ENCODE data around the gene RPS14. TPM values are rescaled to one million over a fixed set of nuclear protein-coding genes. Genes with fewer than 3 reads are reported as not detected.
A peak's percentile ranks its signal among the peaks of the same experiment; 100 is the strongest.
"Not testable (repeated sequence)": the region's sequence is repeated elsewhere in the genome, so short reads cannot be mapped to it uniquely, and the experiment has no call there.

The RPS14 gene
- total RNA-seq, 1 experiment from 2014 or later, result 3,118 TPM

GRCh38 chr5:150487199-150488061 is 37.9 kb upstream of the RPS14 start:
- peak overlapping the region; percentile 82 for H3K27ac ChIP-seq
- peak in 1 of 2 experiments; percentile 45 for DNase-seq
- peak overlapping the region; percentile 99 for H3K4me3 ChIP-seq
- no peaks in the 10 kb centered on the region for H3K27me3 ChIP-seq
- no peaks in the 10 kb centered on the region for H3K9me3 ChIP-seq (replicated peaks)
- H3K4me1 ChIP-seq, result peaks cover 19% of the 10 kb centered on the region; the same call in 1 of the 2 replicates
- H3K36me3 ChIP-seq, result peaks cover 5% of the 10 kb centered on the region; the same call in 1 of the 2 replicates

GRCh38 chr5:150486402-150487198 is 37.1 kb upstream of the RPS14 start:
- H3K9me3 ChIP-seq (replicated peaks), result no peaks in the 10 kb centered on the region
- H3K36me3 ChIP-seq, result peaks cover 5% of the 10 kb centered on the region; the same call in 1 of the 2 replicates
- peak; percentile 83 to 88 for DNase-seq
- H3K4me1 ChIP-seq, result peaks cover 19% of the 10 kb centered on the region; the same call in 1 of the 2 replicates
- peak overlapping the region; percentile 82 for H3K27ac ChIP-seq
- H3K4me3 ChIP-seq, result peak overlapping the region; percentile 99
- no peaks in the 10 kb centered on the region for H3K27me3 ChIP-seq

DNA sequence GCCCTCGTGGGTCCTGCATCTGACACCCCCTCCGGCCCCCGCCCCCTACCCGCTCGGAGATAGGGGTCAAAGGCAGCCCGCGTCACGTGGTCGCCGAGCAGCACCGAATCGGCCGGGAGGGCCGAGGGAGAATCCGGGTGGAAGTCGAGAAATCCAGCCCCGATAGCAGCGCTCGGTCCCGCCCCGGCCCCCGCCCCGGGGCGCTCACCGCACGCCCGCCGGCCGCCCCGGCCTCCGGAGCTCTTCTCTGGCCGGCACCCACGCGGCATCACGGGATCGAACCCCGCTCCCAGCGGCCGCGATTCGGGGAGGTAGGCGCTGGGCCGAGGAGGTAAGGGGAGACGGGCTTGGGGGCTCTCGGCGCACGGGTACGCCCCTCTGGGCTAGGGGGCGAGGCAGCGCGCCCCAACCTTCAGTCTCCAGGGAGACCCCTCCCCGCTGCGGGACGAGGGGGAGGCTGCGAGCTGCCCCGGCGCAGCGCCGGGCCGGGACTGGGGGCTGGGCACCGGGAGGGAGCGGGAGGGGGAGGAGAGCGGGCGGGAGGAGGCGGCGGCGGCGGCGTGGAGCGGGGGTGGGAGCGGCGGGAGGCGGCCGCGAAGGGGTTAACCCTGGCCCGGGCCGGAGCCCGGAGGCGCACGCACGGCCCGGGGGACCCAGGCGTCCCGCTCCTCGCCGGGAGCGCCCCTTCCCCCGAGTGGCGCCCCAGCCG is 36.3 kb upstream of the RPS14 start:
- Histone ChIP-seq H3K4me3 (peak overlapping the region; percentile 99), H3K4me1 (peaks cover 19% of the 10 kb centered on the region; the same call in 1 of the 2 replicates), H3K27me3 (no peaks in the 10 kb centered on the region), H3K27ac (peak overlapping the region; percentile 82), H3K9me3 (replicated peaks) (no peaks in the 10 kb centered on the region), H3K36me3 (peaks cover 2% of the 10 kb centered on the region; the same call in 1 of the 2 replicates)
- DNase-seq, result peak; percentile 67 to 82

DNA sequence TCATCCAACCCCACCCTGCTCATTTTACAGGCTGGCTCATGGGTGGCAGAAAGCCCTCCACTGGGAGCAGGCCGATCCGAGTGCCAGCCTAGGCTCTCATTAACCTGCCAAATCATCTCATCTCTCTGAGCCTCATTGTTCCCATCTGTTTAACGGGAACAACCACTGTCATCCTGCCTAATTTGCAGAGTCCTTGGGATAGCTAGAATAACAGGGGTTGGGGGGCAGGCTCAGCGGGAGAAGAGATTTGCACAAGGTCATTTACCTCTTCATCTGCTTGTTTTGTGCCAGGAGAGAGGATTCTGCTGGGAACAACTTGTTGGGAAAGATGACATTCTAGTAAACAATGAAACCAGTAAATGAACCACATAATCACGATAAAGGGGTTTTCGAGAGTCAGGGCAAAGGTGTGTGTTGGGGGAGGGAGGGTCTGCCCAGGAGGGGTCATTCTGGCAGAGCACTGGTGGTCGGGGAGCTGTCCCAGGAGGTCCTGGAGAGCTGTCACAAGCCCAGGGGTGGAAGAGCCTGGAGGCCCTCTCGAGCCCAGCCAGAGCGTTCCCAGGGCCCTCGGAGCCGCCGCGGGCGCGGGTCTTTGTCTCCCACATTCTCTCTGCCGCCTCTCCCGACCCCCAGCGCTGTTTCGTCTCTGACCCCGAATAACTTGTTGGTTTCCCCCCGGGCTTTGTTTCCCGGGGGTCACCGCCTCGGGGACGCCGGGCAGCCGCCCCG is 35.6 kb upstream of the RPS14 start:
- Histone ChIP-seq H3K4me1 (peaks cover 19% of the 10 kb centered on the region; the same call in 1 of the 2 replicates), H3K27me3 (no peaks in the 10 kb centered on the region), H3K9me3 (replicated peaks) (no peaks in the 10 kb centered on the region), H3K36me3 (peaks cover 1% of the 10 kb centered on the region; the same call in 1 of the 2 replicates), H3K4me3 (peak overlapping the region; percentile 99), H3K27ac (peak overlapping the region; percentile 82)
- DNase-seq, result no peak

DNA sequence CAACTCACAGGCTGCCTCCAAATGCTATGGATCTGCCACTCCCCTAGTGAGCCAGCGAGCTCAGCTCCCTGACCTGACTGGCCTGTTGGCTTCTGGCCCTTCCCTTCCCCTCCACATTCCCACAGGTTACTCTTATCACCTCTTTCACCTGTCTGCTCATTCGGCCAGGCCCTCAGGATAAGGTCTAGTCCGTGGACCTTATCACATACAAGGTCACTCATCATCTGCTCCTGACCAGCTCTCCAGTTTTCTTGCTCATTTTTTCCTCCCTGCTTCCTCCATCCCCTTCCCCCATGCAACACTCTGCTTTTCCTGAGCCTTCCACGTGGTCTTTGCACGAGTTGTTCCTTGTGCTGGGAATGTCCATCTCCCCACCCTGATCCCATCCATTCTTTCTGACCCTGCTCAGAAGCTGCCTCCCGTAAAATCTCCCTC is 32.5 kb upstream of the RPS14 start:
- Histone ChIP-seq H3K9me3 (replicated peaks) (no peaks in the 10 kb centered on the region), H3K4me1 (peaks cover 10% of the 10 kb centered on the region), H3K27ac (no peak overlapping the region), H3K4me3 (no peak overlapping the region), H3K36me3 (no peaks in the 10 kb centered on the region), H3K27me3 (no peaks in the 10 kb centered on the region)
- DNase-seq, result no peak

GRCh38 chr5:150481708-150481965 is 32.1 kb upstream of the RPS14 start:
- H3K4me3 ChIP-seq, result no peak overlapping the region

DNA sequence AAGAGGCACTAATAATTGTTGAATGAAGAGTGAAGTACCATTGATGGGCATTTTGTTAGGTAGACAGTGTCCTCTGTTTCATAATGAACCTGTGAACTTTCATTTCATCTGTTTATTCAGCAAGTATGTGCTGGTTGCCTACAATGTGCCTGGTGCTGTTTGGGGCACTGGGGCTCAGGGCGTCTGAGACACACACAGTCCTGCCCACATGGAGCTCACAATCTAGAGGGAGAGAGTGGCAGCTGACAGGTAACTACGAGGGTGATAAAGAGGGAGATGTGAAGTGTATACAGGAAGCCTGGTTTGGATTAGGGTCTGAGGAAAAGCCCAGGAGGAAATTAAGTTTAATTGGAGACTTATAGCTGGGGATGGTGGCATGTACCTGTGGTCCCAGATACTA is 29.9 kb upstream of the RPS14 start:
- Histone ChIP-seq H3K4me1 (peaks cover 18% of the 10 kb centered on the region), H3K4me3 (no peak overlapping the region), H3K27me3 (no peaks in the 10 kb centered on the region), H3K9me3 (replicated peaks) (no peaks in the 10 kb centered on the region), H3K27ac (no peak overlapping the region), H3K36me3 (no peaks in the 10 kb centered on the region)
- DNase-seq, result no peak

More at GRCh38 chr5:150481708-150481965, 32.1 kb upstream of the RPS14 start:
- Histone ChIP-seq H3K4me1 (peaks cover 13% of the 10 kb centered on the region), H3K27ac (no peak overlapping the region), H3K27me3 (no peaks in the 10 kb centered on the region), H3K36me3 (no peaks in the 10 kb centered on the region), H3K9me3 (replicated peaks) (no peaks in the 10 kb centered on the region)
- no peak for DNase-seq

- not testable (repeated sequence) for H3K4me3 ChIP-seq; H3K36me3 ChIP-seq; H3K27me3 ChIP-seq; H3K27ac ChIP-seq; DNase-seq; H3K9me3 ChIP-seq (replicated peaks)
- peaks cover 41% of the 10 kb centered on the region for H3K4me1 ChIP-seq
Measured at GRCh38 chr5:150476568-150476967, 27.0 kb upstream of the RPS14 start.

DNA sequence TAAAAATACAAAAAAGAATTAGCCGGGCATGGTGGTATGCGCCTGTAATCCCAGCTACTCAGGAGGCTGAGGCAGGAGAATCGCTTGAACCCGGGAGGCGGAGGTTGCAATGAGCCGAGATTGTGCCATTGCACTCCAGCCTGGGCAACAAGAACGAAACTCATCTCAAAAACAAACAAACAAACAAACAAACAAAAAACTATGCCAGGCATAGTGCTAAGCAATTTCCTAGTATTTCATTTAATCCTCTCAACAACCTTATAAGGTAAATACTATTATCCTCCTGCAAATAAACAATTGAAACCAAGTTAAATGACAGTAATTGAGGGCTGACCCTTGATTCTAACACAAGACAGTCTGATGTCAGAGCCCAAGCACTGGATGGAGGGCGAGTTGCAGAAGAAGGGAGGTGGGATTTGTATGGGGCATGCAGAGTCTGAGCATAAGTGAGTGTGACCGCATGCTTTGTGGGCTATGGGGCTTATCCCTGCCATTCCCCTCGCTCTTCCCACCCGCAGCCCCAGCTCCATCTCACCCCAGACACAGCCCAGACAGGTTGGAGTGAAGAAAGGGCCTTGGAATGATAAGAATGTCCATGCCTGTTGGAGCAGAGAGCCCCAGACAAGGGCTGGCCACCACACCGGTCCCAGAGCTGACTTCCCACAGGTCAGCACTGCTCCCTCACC is 24.3 kb upstream of the RPS14 start:
- no peaks in the 10 kb centered on the region for H3K9me3 ChIP-seq (replicated peaks)
- H3K27ac ChIP-seq, result peak overlapping the region; percentile 72
- peaks cover 58% of the 10 kb centered on the region for H3K4me1 ChIP-seq
- no peaks in the 10 kb centered on the region for H3K27me3 ChIP-seq
- H3K36me3 ChIP-seq, result no peaks in the 10 kb centered on the region
- DNase-seq, result peak; percentile 56 to 79
- H3K4me3 ChIP-seq, result no peak overlapping the region

DNA sequence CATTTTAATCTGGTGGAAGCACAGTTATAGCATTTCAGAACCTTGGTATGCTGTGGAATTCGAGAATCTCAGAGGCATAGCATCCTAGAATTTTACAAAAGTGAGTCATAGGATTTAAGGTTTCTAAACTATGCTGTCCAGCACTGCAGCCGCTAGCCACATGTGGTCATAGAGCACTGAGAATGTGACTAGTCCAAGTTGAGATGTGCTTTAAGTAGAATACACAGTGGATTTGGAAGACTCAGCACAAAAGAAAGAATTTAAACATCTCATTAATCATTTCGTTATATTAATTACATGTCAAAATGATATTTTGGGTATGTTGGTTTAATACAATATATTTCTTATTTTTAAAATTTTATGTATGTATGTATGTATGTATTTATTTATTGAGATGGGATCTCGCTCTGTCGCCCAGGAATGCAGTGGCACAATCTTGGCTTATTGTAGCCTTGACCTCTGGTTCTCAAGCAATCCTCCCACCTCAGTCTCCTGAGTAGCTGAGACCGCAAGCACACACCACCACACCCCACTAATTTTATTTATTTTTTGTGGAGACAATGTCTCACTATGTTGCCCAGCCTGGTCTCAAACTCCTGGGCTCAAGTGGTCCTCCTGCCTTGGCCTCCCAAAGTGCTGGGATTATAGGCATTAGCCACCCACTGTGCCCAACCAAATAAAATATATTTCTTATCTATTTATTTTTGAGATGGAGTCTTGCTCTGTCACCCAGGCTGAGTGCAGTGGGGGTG is 20.4 kb upstream of the RPS14 start:
- Histone ChIP-seq H3K4me1 (peaks cover 46% of the 10 kb centered on the region), H3K27me3 (no peaks in the 10 kb centered on the region), H3K4me3 (no peak overlapping the region), H3K9me3 (replicated peaks) (no peaks in the 10 kb centered on the region), H3K27ac (peak overlapping the region; percentile 24), H3K36me3 (no peaks in the 10 kb centered on the region)
- DNase-seq, result peak; percentile 65 to 70

DNA sequence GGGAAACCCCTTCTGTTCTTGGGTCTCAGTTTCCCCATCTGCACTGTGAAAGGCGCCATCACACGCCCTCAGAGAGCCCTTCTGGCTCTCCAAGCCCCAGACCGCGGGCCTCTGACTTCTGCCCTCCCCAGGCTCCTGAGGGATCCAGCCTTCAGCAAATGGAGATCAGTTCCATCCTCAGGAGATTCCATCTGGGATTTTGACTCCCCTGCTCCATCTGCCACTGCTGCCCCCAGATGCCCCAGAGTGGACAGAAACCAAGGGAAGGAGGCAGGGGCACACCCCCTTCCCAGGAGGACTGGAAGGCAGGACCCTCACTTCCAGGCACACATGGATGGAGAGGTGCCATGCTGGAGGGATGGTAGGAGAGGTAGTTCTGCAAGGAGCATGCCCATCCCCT is 18.7 kb upstream of the RPS14 start:
- Histone ChIP-seq H3K4me3 (no peak overlapping the region), H3K36me3 (no peaks in the 10 kb centered on the region), H3K27ac (no peak overlapping the region), H3K4me1 (peaks cover 29% of the 10 kb centered on the region), H3K9me3 (replicated peaks) (no peaks in the 10 kb centered on the region), H3K27me3 (no peaks in the 10 kb centered on the region)
- DNase-seq, result no peak

GRCh38 chr5:150465927-150466326 is 16.4 kb upstream of the RPS14 start:
- no peak overlapping the region for H3K27ac ChIP-seq
- H3K27me3 ChIP-seq, result no peaks in the 10 kb centered on the region
- H3K4me1 ChIP-seq, result peaks cover 17% of the 10 kb centered on the region

GRCh38 chr5:150464554-150465012 is 15.0 kb upstream of the RPS14 start:
- H3K4me3 ChIP-seq, result no peak overlapping the region
- peaks cover 9% of the 10 kb centered on the region for H3K4me1 ChIP-seq
- no peaks in the 10 kb centered on the region for H3K27me3 ChIP-seq
- H3K9me3 ChIP-seq (replicated peaks), result no peaks in the 10 kb centered on the region
- no peak overlapping the region for H3K27ac ChIP-seq
- DNase-seq, result no peak
- H3K36me3 ChIP-seq, result no peaks in the 10 kb centered on the region

More at GRCh38 chr5:150465927-150466326, 16.4 kb upstream of the RPS14 start:
- DNase-seq, result no peak
- Histone ChIP-seq H3K9me3 (replicated peaks) (no peaks in the 10 kb centered on the region), H3K4me3 (no peak overlapping the region), H3K36me3 (no peaks in the 10 kb centered on the region)

All from SJCRH30 (cell line).